ENCODE data around the gene PACSIN2. TPM values are rescaled to one million over a fixed set of nuclear protein-coding genes. Genes with fewer than 3 reads are reported as not detected.

The PACSIN2 gene
- total RNA-seq, 3 donors from 2014 or later (not counting 1 experiment from before 2014, with no cell fraction given), result 37.1 to 48.5 (median 47.6) TPM

GRCh38 chr22:42830161-42830560 is 184.8 kb downstream of the PACSIN2 start:
- ATAC-seq (no peak), DNase-seq (no peak)
- H3K4me3 ChIP-seq (ENCODE audit: low read length), result no peak overlapping the region
- Mint-ChIP-seq H3K9me3 (no peaks in the 10 kb centered on the region), H3K4me1 (peaks cover 15 to 19% of the 10 kb centered on the region in 2 donors), H3K27me3 (ENCODE audit: low read depth in 2 of 2) (no peaks in the 10 kb centered on the region), H3K4me3 (no peak overlapping the region), H3K36me3 (peaks cover 17% of the 10 kb centered on the region), H3K27ac (peak overlapping the region in 1 of 2 donors; percentile 45)
- no peaks in the 10 kb centered on the region for H3K9me3 ChIP-seq (ENCODE audit: control insufficient read depth, insufficient read depth, low read length)
- 96% methylated on average over 5 of the region's 5 CpGs for WGBS (ENCODE audit: insufficient coverage)
- intact Hi-C loops (cut with micrococcal nuclease), result no loop called here
- no peaks in the 10 kb centered on the region for H3K27me3 ChIP-seq (ENCODE audit: control insufficient read depth, insufficient read depth, low read length)
- TF ChIP-seq, protein P1, sequence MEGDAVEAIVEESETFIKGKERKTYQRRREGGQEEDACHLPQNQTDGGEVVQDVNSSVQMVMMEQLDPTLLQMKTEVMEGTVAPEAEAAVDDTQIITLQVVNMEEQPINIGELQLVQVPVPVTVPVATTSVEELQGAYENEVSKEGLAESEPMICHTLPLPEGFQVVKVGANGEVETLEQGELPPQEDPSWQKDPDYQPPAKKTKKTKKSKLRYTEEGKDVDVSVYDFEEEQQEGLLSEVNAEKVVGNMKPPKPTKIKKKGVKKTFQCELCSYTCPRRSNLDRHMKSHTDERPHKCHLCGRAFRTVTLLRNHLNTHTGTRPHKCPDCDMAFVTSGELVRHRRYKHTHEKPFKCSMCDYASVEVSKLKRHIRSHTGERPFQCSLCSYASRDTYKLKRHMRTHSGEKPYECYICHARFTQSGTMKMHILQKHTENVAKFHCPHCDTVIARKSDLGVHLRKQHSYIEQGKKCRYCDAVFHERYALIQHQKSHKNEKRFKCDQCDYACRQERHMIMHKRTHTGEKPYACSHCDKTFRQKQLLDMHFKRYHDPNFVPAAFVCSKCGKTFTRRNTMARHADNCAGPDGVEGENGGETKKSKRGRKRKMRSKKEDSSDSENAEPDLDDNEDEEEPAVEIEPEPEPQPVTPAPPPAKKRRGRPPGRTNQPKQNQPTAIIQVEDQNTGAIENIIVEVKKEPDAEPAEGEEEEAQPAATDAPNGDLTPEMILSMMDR (IDR thresholded peaks at IDR 0.05), result no peak
- no peak overlapping the region for H3K27ac ChIP-seq (ENCODE audit: low read length)
- H3K4me1 ChIP-seq (ENCODE audit: control insufficient read depth, insufficient read depth, low read length), result peaks cover 26% of the 10 kb centered on the region
- peaks cover 37% of the 10 kb centered on the region for H3K36me3 ChIP-seq (ENCODE audit: control insufficient read depth, insufficient read depth, low read length)

DNA sequence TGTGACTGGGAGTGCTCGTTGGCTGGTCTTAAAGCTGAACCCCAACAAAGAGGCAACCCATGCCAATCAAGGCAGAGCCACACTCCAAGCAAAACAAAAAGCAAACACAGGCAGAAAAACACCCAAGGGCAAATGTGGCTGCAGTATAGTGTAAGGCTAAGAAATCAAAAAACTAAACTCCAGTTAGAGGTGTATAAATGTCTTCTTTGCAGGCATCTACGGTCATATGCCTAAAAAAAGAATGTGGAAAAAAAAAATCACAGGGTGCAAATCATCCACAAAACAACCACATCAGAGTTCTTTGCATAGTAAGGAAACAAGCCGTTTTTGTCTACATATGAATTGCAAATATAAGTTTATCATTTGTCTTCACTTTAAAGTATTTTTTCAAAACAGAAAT is 185.6 kb downstream of the PACSIN2 start:
- Mint-ChIP-seq H3K27me3 (ENCODE audit: low read depth in 2 of 2) (no peaks in the 10 kb centered on the region), H3K36me3 (peaks cover 13% of the 10 kb centered on the region), H3K27ac (peak overlapping the region; percentile 79 to 82), H3K4me1 (peaks cover 15 to 19% of the 10 kb centered on the region in 2 donors), H3K9me3 (no peaks in the 10 kb centered on the region), H3K4me3 (peak overlapping the region; percentile 55)
- H3K9me3 ChIP-seq (ENCODE audit: control insufficient read depth, insufficient read depth, low read length), result no peaks in the 10 kb centered on the region
- TF ChIP-seq, protein P1 (IDR thresholded peaks at IDR 0.05), result no peak
- no peaks in the 10 kb centered on the region for H3K27me3 ChIP-seq (ENCODE audit: control insufficient read depth, insufficient read depth, low read length)
- peaks cover 26% of the 10 kb centered on the region for H3K4me1 ChIP-seq (ENCODE audit: control insufficient read depth, insufficient read depth, low read length)
- peaks cover 35% of the 10 kb centered on the region for H3K36me3 ChIP-seq (ENCODE audit: control insufficient read depth, insufficient read depth, low read length)
- H3K27ac ChIP-seq (ENCODE audit: low read length), result no peak overlapping the region
- ATAC-seq (no peak), DNase-seq (no peak)
- no peak overlapping the region for H3K4me3 ChIP-seq (ENCODE audit: low read length)
- intact Hi-C loops (cut with micrococcal nuclease), result loop anchor here (2.0 to 10.0 kb wide), 2 partner anchors 27 to 165 kb away; partner anchors contain the start of gene ARFGAP3
- WGBS (ENCODE audit: insufficient coverage), result 40% methylated on average over 1 of the region's 3 CpGs

GRCh38 chr22:42825796-42826195 is 189.2 kb downstream of the PACSIN2 start:
- peaks cover 19% of the 10 kb centered on the region for H3K36me3 Mint-ChIP-seq
- DNase-seq (peak in 1 of 2 donors; percentile 16), ATAC-seq (peak in 2 of 3 donors; percentile 48 to 58)
- no peaks in the 10 kb centered on the region for H3K27me3 ChIP-seq (ENCODE audit: control insufficient read depth, insufficient read depth, low read length)
- 80% methylated on average over 1 of the region's 3 CpGs for WGBS (ENCODE audit: insufficient coverage)
- intact Hi-C loops (cut with micrococcal nuclease), result loop anchor here (10.0 kb wide), 1 partner anchor 161 kb away; no protein-coding TSS in a partner anchor
- H3K27ac Mint-ChIP-seq, result peak overlapping the region; percentile 38 to 65
- H3K36me3 ChIP-seq (ENCODE audit: control insufficient read depth, insufficient read depth, low read length), result peaks cover 42% of the 10 kb centered on the region
- no peaks in the 10 kb centered on the region for H3K9me3 ChIP-seq (ENCODE audit: control insufficient read depth, insufficient read depth, low read length)
- H3K4me3 ChIP-seq (ENCODE audit: low read length), result no peak overlapping the region
- no peak overlapping the region for H3K4me3 Mint-ChIP-seq
- H3K27ac ChIP-seq (ENCODE audit: low read length), result peak overlapping the region; percentile 53
- H3K4me1 Mint-ChIP-seq, result peaks cover 20 to 24% of the 10 kb centered on the region in 2 donors
- H3K9me3 Mint-ChIP-seq, result no peaks in the 10 kb centered on the region
- no peaks in the 10 kb centered on the region for H3K27me3 Mint-ChIP-seq (ENCODE audit: low read depth in 2 of 2)
- H3K4me1 ChIP-seq (ENCODE audit: control insufficient read depth, insufficient read depth, low read length), result peaks cover 26% of the 10 kb centered on the region
- TF ChIP-seq, protein P1 (IDR thresholded peaks at IDR 0.05), result no peak

DNA sequence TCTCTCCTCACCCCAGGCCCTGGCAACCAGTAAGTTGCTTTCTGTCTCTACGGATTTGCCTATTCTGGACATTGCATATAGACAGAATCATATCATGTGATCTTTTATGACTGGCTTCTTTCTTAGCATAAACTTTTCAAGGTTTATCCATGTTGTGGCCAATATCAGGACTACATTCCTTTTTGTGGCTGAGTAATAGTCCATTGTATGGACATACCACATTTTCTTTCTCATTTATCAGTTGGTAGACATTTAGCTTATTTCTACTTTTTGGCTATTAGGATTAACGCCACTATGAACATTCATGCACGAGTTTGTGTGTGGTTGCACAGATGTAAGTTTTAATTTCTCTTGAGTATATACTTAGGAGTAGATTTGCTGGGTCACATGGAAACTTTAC is 193.6 kb downstream of the PACSIN2 start:
- Histone ChIP-seq H3K4me1 (ENCODE audit: control insufficient read depth, insufficient read depth, low read length) (peaks cover 4% of the 10 kb centered on the region), H3K27me3 (ENCODE audit: control insufficient read depth, insufficient read depth, low read length) (no peaks in the 10 kb centered on the region), H3K9me3 (ENCODE audit: control insufficient read depth, insufficient read depth, low read length) (no peaks in the 10 kb centered on the region), H3K36me3 (ENCODE audit: control insufficient read depth, insufficient read depth, low read length) (peaks cover 39% of the 10 kb centered on the region), H3K27ac (ENCODE audit: low read length) (no peak overlapping the region), H3K4me3 (ENCODE audit: low read length) (no peak overlapping the region)
- Mint-ChIP-seq H3K4me1 (peaks cover 13 to 15% of the 10 kb centered on the region in 2 donors), H3K4me3 (no peak overlapping the region), H3K27ac (peak overlapping the region in 1 of 2 donors; percentile 31), H3K27me3 (ENCODE audit: low read depth in 2 of 2) (no peaks in the 10 kb centered on the region), H3K9me3 (no peaks in the 10 kb centered on the region), H3K36me3 (peaks cover 22% of the 10 kb centered on the region)
- no peak for DNase-seq
- ATAC-seq, result no peak
- intact Hi-C loops (cut with micrococcal nuclease), result loop anchor here (10.0 kb wide), 1 partner anchor 157 kb away; no protein-coding TSS in a partner anchor
- TF ChIP-seq, protein P1 (IDR thresholded peaks at IDR 0.05), result no peak
- WGBS (ENCODE audit: insufficient coverage), result 95% methylated on average over 3 of the region's 3 CpGs

Measured in natural killer cell (primary cell).